Adrenal gland (tissue), 5 donors: ENCODE measurements around the gene PNPLA2.

Experiments used
- CTCF ChIP-seq, 6 experiments: fragments of 450-650 bp in 4 of 6; fragments of 200-600 bp in 2 of 6; sonication (generic) in 1 of 6; IDR thresholded peaks; 1 replicate in 5 of 6; 2 replicates in 1 of 6; pipeline versions ENCODE4 v1.5.1 to v1.8.0; 2016 to 2021; ENCODE audit warnings: antibody characterized with exemption in 6 of 6, mild to moderate bottlenecking in 2 of 6, moderate library complexity in 1 of 6
- POLR2A ChIP-seq, 2 donors: fragments of 450-650 bp; IDR thresholded peaks; one replicate each; pipeline ENCODE4 v1.6.1; 2017; ENCODE audit warnings: antibody characterized with exemption in 2 of 2, mild to moderate bottlenecking in 2 of 2, moderate library complexity in 1 of 2
- donor health status: DM: no; HTN: no; CAD: no.

- TF ChIP-seq CTCF (IDR thresholded peaks at IDR 0.05): no peak
- TF ChIP-seq POLR2A (IDR thresholded peaks at IDR 0.05): peak in 1 of 2 donors; percentile 15
Observed at GRCh38 chr11:818396-819128, at the start of gene PNPLA2.
